Esophagus (tissue), 2 donors: ENCODE data around the gene PRKACB. TPM values are rescaled to one million over a fixed set of nuclear protein-coding genes. Genes with fewer than 3 reads are reported as not detected.
A peak's percentile ranks its signal among the peaks of the same experiment; 100 is the strongest.

ENCODE experiments used
- H3K27ac ChIP-seq, 2 donors: one replicate each; pipeline ENCODE4 v1.5.1; 2013; ENCODE audit warnings: low read depth in 2 of 2, mild to moderate bottlenecking in 2 of 2, inconsistent platforms in 1 of 2, low read length in 1 of 2, moderate library complexity in 1 of 2
- H3K27me3 ChIP-seq, 2 donors: one replicate each; pipeline ENCODE4 v1.6.1; 2013; ENCODE audit warnings: low read length in 2 of 2, control low read depth in 1 of 2, mild to moderate bottlenecking in 1 of 2; ENCODE audit not compliant: insufficient read depth in 2 of 2, control insufficient read depth in 1 of 2
- H3K36me3 ChIP-seq, 2 donors: one replicate each; pipeline ENCODE4 v1.6.1; 2013; ENCODE audit warnings: low read length in 1 of 2; ENCODE audit not compliant: control insufficient read depth in 2 of 2, insufficient read depth in 2 of 2
- H3K4me1 ChIP-seq, 2 donors: one replicate each; pipeline ENCODE4 v1.6.1; 2013; ENCODE audit warnings: low read length in 1 of 2; ENCODE audit not compliant: control insufficient read depth in 2 of 2, insufficient read depth in 2 of 2
- H3K4me3 ChIP-seq, 2 donors: one replicate each; pipeline ENCODE4 v1.5.1; 2013; ENCODE audit warnings: low read length in 2 of 2, mild to moderate bottlenecking in 2 of 2, low read depth in 1 of 2, moderate library complexity in 1 of 2
- H3K9me3 ChIP-seq, 2 donors: one replicate each; pipeline ENCODE4 v1.6.1; 2013; ENCODE audit warnings: mild to moderate bottlenecking in 2 of 2, low read depth in 1 of 2, low read length in 1 of 2, moderate library complexity in 1 of 2; ENCODE audit not compliant: control insufficient read depth in 2 of 2, insufficient read depth in 1 of 2
- WGBS, 2 donors: extraction: QIAGEN DNeasy Blood & Tissue Kit; methylation state at CpG; one replicate each; pipeline ENCODE4 v1.1.7; 2013; 5-methylcytosine and 5-hydroxymethylcytosine counted together
- polyA plus RNA-seq, 2 donors: library from polyadenylated mRNA; stranded (reverse); fragments of 200-250 nt; gene quantifications; one replicate each; pipeline ENCODE4 v1.2.3, GENCODE V29; 2013
- donor health status: healthy with polysubstance abuse.
- donor health status: Bipolar disorder and iron deficiency.

PRKACB gene
- polyA plus RNA-seq, 2 donors, result 4.1 to 5.1 TPM

DNA sequence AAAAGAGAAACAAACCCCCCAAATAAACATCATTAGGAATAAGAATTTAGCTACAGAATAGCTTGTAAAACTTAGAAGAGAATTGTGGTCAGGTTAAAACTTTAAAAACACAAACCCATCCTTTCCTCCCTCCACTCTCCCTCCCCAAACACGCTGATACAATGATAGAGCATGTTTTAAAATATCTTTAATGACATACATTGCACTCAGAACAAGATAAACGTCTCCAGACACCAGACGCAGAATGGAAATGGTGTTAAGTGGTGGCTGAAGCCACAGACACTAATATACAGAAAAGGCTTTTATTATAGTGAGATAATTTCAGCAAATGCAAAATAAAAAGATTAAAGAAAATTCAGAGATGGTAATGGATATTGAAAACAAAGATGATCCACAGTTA is 98.6 kb downstream of the PRKACB start:
- H3K4me3 ChIP-seq, result no peak overlapping the region
- no peaks in the 10 kb centered on the region for H3K27me3 ChIP-seq
- no peaks in the 10 kb centered on the region for H3K36me3 ChIP-seq
- no peak overlapping the region for H3K27ac ChIP-seq
- H3K4me1 ChIP-seq, result no peaks in the 10 kb centered on the region
- 79 to 82% methylated on average over 3 of the region's 3 CpGs for WGBS, 2 donors
- no peaks in the 10 kb centered on the region for H3K9me3 ChIP-seq

- no peaks in the 10 kb centered on the region for H3K36me3 ChIP-seq
- H3K9me3 ChIP-seq, result no peaks in the 10 kb centered on the region
- no peak overlapping the region for H3K27ac ChIP-seq
- H3K4me1 ChIP-seq, result no peaks in the 10 kb centered on the region
- 60 to 70% methylated on average over 3 of the region's 3 CpGs for WGBS, 2 donors
- no peaks in the 10 kb centered on the region for H3K27me3 ChIP-seq
- no peak overlapping the region for H3K4me3 ChIP-seq
These were observed 101.5 kb downstream of the PRKACB start for GRCh38 chr1:84245563-84245962.

DNA sequence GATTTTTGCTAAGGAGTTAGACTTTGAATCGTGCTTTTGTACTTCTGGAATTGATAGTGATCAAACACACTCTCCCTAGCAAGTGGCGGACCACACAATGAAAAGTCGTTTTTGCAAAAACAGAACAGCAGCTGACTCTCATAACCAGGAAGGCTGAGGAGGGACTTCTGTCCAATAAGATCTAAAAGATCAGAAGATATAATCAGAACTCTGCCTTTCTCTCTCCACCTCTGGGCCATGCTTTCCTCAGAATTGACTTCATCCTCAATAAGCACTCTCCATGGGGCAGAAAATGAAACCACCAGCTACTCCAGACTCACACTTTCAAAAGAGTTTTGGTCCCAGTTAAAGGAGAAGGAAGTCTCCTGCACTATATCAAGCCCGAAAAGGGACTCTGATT is 102.1 kb downstream of the PRKACB start:
- Histone ChIP-seq H3K27ac (no peak overlapping the region), H3K4me3 (no peak overlapping the region)
- 64 to 68% methylated on average over 4 of the region's 4 CpGs for WGBS, 2 donors

GRCh38 chr1:84247425-84248220 is 103.6 kb downstream of the PRKACB start:
- Histone ChIP-seq H3K9me3 (no peaks in the 10 kb centered on the region), H3K36me3 (no peaks in the 10 kb centered on the region), H3K27me3 (no peaks in the 10 kb centered on the region), H3K4me3 (no peak overlapping the region), H3K4me1 (no peaks in the 10 kb centered on the region), H3K27ac (no peak overlapping the region)
- 70 to 72% methylated on average over 11 of the region's 11 CpGs for WGBS, 2 donors

More for the DNA sequence above, 102.1 kb downstream of the PRKACB start:
- Histone ChIP-seq H3K9me3 (no peaks in the 10 kb centered on the region), H3K36me3 (no peaks in the 10 kb centered on the region), H3K27me3 (no peaks in the 10 kb centered on the region), H3K4me1 (no peaks in the 10 kb centered on the region)

DNA sequence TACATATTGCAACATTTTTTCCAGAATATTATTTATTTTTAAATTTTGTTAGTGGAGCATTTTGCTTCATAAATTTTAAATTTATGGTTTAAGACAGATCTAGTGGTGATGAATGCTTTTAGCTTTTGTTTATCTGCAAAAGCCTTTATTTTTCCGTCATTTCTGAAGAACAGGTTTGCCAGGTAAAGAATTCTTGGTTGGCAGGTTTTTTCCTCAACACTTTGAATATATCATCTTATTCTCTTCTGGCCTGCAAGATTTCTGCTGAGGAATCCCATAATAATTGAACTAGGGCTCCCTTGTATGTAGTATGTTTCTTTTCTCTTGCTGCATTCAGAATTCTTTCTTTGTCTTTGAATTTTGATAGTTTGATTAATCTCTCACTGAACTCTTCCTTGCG is 106.6 kb downstream of the PRKACB start:
- H3K9me3 ChIP-seq, result no peaks in the 10 kb centered on the region
- 79 to 92% methylated on average over 2 of the region's 2 CpGs for WGBS, 2 donors

GRCh38 chr1:84253036-84253435 is 109.0 kb downstream of the PRKACB start:
- no peaks in the 10 kb centered on the region for H3K4me1 ChIP-seq
- 79 to 91% methylated on average over 2 of the region's 2 CpGs for WGBS, 2 donors
- no peak overlapping the region for H3K27ac ChIP-seq
- H3K9me3 ChIP-seq, result no peaks in the 10 kb centered on the region
- H3K27me3 ChIP-seq, result no peaks in the 10 kb centered on the region
- no peak overlapping the region for H3K4me3 ChIP-seq
- no peaks in the 10 kb centered on the region for H3K36me3 ChIP-seq

More for the DNA sequence above, 106.6 kb downstream of the PRKACB start:
- Histone ChIP-seq H3K27me3 (no peaks in the 10 kb centered on the region), H3K4me1 (no peaks in the 10 kb centered on the region), H3K36me3 (no peaks in the 10 kb centered on the region), H3K27ac (no peak overlapping the region), H3K4me3 (no peak overlapping the region)

DNA sequence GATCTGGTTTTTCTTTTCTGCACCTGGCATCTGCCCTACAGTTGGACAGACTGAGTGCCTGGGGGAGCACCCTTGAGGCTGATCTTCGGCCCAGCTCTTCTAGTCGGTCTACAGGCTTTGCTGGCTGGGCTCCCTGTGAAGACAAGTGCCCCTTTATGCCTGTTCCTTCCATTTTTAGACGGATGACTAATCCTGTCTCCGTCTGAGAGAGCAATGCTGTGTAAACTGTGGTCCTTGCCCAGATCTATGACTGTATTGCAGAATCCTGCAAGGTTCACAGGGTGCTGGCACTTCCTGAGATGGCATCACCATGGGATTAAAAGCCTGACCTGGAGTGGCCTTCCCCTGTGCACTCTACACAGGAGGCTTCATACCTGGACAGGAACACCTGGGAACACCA is 109.8 kb downstream of the PRKACB start:
- H3K4me1 ChIP-seq, result no peaks in the 10 kb centered on the region
- no peaks in the 10 kb centered on the region for H3K27me3 ChIP-seq
- no peak overlapping the region for H3K4me3 ChIP-seq
- 31% methylated on average over 4 of the region's 4 CpGs for WGBS, 2 donors
- no peaks in the 10 kb centered on the region for H3K36me3 ChIP-seq
- H3K9me3 ChIP-seq, result no peaks in the 10 kb centered on the region
- H3K27ac ChIP-seq, result peak overlapping the region in 1 of 2 donors; percentile 46

- WGBS, 2 donors, result 91 to 96% methylated on average over 2 of the region's 2 CpGs
- H3K4me3 ChIP-seq, result no peak overlapping the region
- no peaks in the 10 kb centered on the region for H3K27me3 ChIP-seq
- no peaks in the 10 kb centered on the region for H3K36me3 ChIP-seq
- no peak overlapping the region for H3K27ac ChIP-seq
- H3K9me3 ChIP-seq, result no peaks in the 10 kb centered on the region
- no peaks in the 10 kb centered on the region for H3K4me1 ChIP-seq
These were observed 110.7 kb downstream of the PRKACB start for GRCh38 chr1:84254703-84255238.

- Histone ChIP-seq H3K9me3 (no peaks in the 10 kb centered on the region), H3K27ac (no peak overlapping the region), H3K4me1 (no peaks in the 10 kb centered on the region), H3K27me3 (no peaks in the 10 kb centered on the region), H3K36me3 (no peaks in the 10 kb centered on the region), H3K4me3 (no peak overlapping the region)
These were observed 111.5 kb downstream of the PRKACB start for GRCh38 chr1:84255582-84255981.

- no peak overlapping the region for H3K27ac ChIP-seq
- no peak overlapping the region for H3K4me3 ChIP-seq
- H3K36me3 ChIP-seq, result no peaks in the 10 kb centered on the region
- H3K4me1 ChIP-seq, result no peaks in the 10 kb centered on the region
- H3K9me3 ChIP-seq, result no peaks in the 10 kb centered on the region
- H3K27me3 ChIP-seq, result no peaks in the 10 kb centered on the region
- WGBS, 2 donors, result 69 to 72% methylated on average over 2 of the region's 2 CpGs
These were observed 113.5 kb downstream of the PRKACB start for GRCh38 chr1:84257617-84258016.
